PC-3 (cell line): ENCODE results near the gene ACP3. TPM values are rescaled to one million over a fixed set of nuclear protein-coding genes. Genes with fewer than 3 reads are reported as not detected.

ENCODE experiments used
- ATAC-seq: fragments of 200-7000 bp; cut with Tn5 transposase; 2 replicates; pipeline ENCODE4 v1.9.1; 2020; ENCODE audit warnings: mild to moderate bottlenecking, moderate library complexity
- BruUV-seq: library from RNA; stranded (reverse); fragments of 400-500 nt; replicated peaks from 2 replicates; lab custom pipeline; 2021; lab: Mats Ljungman, UMichigan
- CTCF ChIA-PET: fragments of 300-600 bp; sonication (Branson Sonifier 250); formaldehyde crosslinking; loops from one replicate; lab custom pipeline; 2022; ENCODE audit warnings: antibody characterized with exemption; lab: Charles Lee
- POLR2A ChIA-PET: fragments of 300-600 bp; sonication (Branson Sonifier 250); formaldehyde crosslinking; loops from one replicate; lab custom pipeline; 2022; ENCODE audit warnings: antibody characterized with exemption; ENCODE audit not compliant: unreplicated experiment; lab: Charles Lee
- DNase-seq: peaks from one replicate; pipeline ENCODE4 v3.0.0-alpha.2; 2015
- H2AFZ ChIP-seq: fragments of 300-600 bp; sonication (generic); 2 replicates; pipeline ENCODE4 v1.6.0; 2016; ENCODE audit warnings: antibody characterized with exemption, low read length
- H3F3A ChIP-seq: fragments of 300-600 bp; sonication (generic); one replicate; pipeline ENCODE4 v1.6.0; 2017; ENCODE audit warnings: antibody characterized with exemption, low read length, control low read depth, mild to moderate bottlenecking; ENCODE audit not compliant: unreplicated experiment
- H3K27ac ChIP-seq: fragments of 300-600 bp; sonication (generic); 2 replicates; pipeline ENCODE4 v1.5.1; 2016; ENCODE audit warnings: mild to moderate bottlenecking, low read length
- H3K27me3 ChIP-seq: fragments of 300-600 bp; sonication (generic); 2 replicates; pipeline ENCODE4 v1.6.1; 2016; ENCODE audit warnings: low read length, mixed read lengths
- H3K36me3 ChIP-seq: fragments of 300-600 bp; sonication (generic); 2 replicates; pipeline ENCODE4 v1.6.1; 2016; ENCODE audit warnings: low read depth, mixed run types, low read length, mixed read lengths
- H3K4me1 ChIP-seq: fragments of 300-600 bp; sonication (generic); 2 replicates; pipeline ENCODE4 v1.5.1; 2016; ENCODE audit warnings: low read length; ENCODE audit not compliant: insufficient read depth
- H3K4me2 ChIP-seq: fragments of 300-600 bp; sonication (generic); 2 replicates; pipeline ENCODE4 v1.6.0; 2016; ENCODE audit warnings: low read length
- H3K4me3 ChIP-seq: fragments of 300-600 bp; sonication (generic); 2 replicates; pipeline ENCODE4 v1.5.1; 2016; ENCODE audit warnings: mild to moderate bottlenecking, low read length, mixed read lengths
- H3K79me2 ChIP-seq: fragments of 300-600 bp; sonication (generic); 2 replicates; pipeline ENCODE4 v1.6.1; 2017; ENCODE audit warnings: low read length, mixed read lengths
- H3K9ac ChIP-seq: fragments of 300-600 bp; sonication (generic); 2 replicates; pipeline ENCODE4 v1.6.0; 2016; ENCODE audit warnings: mild to moderate bottlenecking, low read length
- H3K9me2 ChIP-seq: fragments of 300-600 bp; sonication (generic); replicated peaks from 2 replicates; pipeline ENCODE4 v1.6.1; 2016; ENCODE audit warnings: mixed run types, low read length, mixed read lengths
- H3K9me3 ChIP-seq: fragments of 300-600 bp; sonication (generic); 2 replicates; pipeline ENCODE4 v1.6.1; 2016; ENCODE audit warnings: low read length, mixed read lengths
- H4K20me1 ChIP-seq: fragments of 300-600 bp; sonication (generic); 2 replicates; pipeline ENCODE4 v1.6.1; 2016; ENCODE audit warnings: low read length, mixed read lengths
- EZH2 ChIP-seq: fragments of 300-600 bp; sonication (generic); IDR thresholded peaks from one replicate; pipeline ENCODE4 v1.6.1; 2017; ENCODE audit warnings: antibody characterized with exemption, mild to moderate bottlenecking, low read length; ENCODE audit not compliant: unreplicated experiment
- EZH2phosphoT487 ChIP-seq: fragments of 300-600 bp; sonication (generic); IDR thresholded peaks from 2 replicates; pipeline ENCODE4 v1.6.1; 2018; ENCODE audit warnings: mild to moderate bottlenecking, antibody characterized with exemption, low read length, borderline replicate concordance
- intact Hi-C: fragments of 100-400 bp; cut with micrococcal nuclease; formaldehyde crosslinking; loops from 2 replicates; pipeline ENCODE4 v1.9.0; 2023
- total RNA-seq: library from RNA; depleted of rRNA; stranded (reverse); fragments of >200 nt; gene quantifications from 2 replicates; pipeline ENCODE4 v1.2.3, GENCODE V29; 2014
- TF ChIP-seq, protein P1 (sequence below): fragments of 300-600 bp; sonication (generic); conservative IDR thresholded peaks from 2 replicates; pipeline ENCODE4 v1.5.1; 2017; ENCODE audit warnings: antibody characterized with exemption, low read depth, mild to moderate bottlenecking, low read length

The ACP3 gene
- total RNA-seq, 1 experiment from 2014 or later: 0.15 TPM

DNA sequence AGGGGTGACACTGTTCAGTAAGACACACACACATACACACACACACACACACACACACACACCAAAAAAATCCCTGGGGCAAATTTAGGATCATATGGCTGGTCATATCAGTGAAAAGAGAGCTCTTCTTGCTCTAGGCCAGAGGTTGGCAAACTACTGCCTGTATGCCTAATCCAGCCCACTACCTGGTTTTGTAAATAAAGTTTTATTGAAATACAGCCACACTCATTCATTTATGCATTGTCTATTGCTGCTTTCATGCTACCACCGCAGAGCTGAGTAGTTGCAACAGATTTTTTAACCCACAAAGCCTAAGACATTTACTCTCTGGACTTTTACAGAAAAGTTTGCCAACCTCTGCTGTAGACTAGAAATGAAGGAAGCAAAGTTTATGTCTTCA is 30.6 kb downstream of the ACP3 start:
- no peaks in the 10 kb centered on the region for H4K20me1 ChIP-seq
- CTCF ChIA-PET: interaction anchor here (1.0 kb wide), 1 partner anchor 30 kb away, joined by 3 read pairs; the partner anchor contains the start of gene ACP3
- intact Hi-C loops: loop anchor here (10.0 kb wide), 1 partner anchor 187 kb away; no protein-coding TSS in a partner anchor

DNA sequence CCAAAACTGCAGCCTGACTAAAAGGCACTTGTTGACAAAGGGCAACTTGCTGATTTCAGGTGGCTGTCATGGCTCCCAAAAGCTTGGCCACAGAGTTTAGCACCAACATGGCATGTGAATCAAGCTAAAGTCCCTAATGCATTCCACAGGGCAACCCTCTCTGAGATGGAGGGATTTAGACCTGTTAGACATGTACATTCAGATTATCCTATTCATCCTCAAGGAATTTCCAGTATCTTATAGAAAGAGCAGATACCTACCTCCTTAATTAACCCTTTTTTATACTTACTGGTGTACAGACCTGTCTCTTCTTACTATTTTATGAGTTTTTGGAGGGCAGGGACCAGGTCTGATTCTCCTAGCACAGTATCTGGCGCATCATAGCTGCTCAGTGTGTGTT is 31.3 kb downstream of the ACP3 start:
- ChIA-PET CTCF (interaction anchor here (0.5 kb wide), 1 partner anchor 88 kb away, joined by 8 read pairs; no protein-coding TSS in a partner anchor), POLR2A (no interaction called here)
- Histone ChIP-seq H3K9me3 (no peaks in the 10 kb centered on the region), H3K9ac (no peak overlapping the region), H4K20me1 (no peaks in the 10 kb centered on the region), H3K79me2 (no peaks in the 10 kb centered on the region), H3F3A (peaks cover 5% of the 10 kb centered on the region), H3K27me3 (no peaks in the 10 kb centered on the region), H2AFZ (no peak overlapping the region), H3K4me1 (peaks cover 33% of the 10 kb centered on the region), H3K9me2 (no peaks in the 10 kb centered on the region), H3K4me2 (no peak overlapping the region), H3K27ac (no peak overlapping the region), H3K36me3 (no peaks in the 10 kb centered on the region), H3K4me3 (no peak overlapping the region)
- DNase-seq: no peak
- intact Hi-C loops: loop anchor here (10.0 kb wide), 1 partner anchor 186 kb away; no protein-coding TSS in a partner anchor
- no TSS peak for BruUV-seq
- TF ChIP-seq, protein P1, sequence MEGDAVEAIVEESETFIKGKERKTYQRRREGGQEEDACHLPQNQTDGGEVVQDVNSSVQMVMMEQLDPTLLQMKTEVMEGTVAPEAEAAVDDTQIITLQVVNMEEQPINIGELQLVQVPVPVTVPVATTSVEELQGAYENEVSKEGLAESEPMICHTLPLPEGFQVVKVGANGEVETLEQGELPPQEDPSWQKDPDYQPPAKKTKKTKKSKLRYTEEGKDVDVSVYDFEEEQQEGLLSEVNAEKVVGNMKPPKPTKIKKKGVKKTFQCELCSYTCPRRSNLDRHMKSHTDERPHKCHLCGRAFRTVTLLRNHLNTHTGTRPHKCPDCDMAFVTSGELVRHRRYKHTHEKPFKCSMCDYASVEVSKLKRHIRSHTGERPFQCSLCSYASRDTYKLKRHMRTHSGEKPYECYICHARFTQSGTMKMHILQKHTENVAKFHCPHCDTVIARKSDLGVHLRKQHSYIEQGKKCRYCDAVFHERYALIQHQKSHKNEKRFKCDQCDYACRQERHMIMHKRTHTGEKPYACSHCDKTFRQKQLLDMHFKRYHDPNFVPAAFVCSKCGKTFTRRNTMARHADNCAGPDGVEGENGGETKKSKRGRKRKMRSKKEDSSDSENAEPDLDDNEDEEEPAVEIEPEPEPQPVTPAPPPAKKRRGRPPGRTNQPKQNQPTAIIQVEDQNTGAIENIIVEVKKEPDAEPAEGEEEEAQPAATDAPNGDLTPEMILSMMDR: no peak
- TF ChIP-seq EZH2phosphoT487: no peak
- TF ChIP-seq EZH2: no peak
- no peak for ATAC-seq

More for the DNA sequence above, 30.6 kb downstream of the ACP3 start:
- no peak overlapping the region for H3K9ac ChIP-seq
- TF ChIP-seq, protein P1: no peak
- TF ChIP-seq EZH2phosphoT487 (no peak), EZH2 (no peak)
- H3F3A ChIP-seq: peaks cover 5% of the 10 kb centered on the region
- H3K27me3 ChIP-seq: no peaks in the 10 kb centered on the region
- H3K27ac ChIP-seq: no peak overlapping the region
- no peak overlapping the region for H3K4me3 ChIP-seq
- POLR2A ChIA-PET: interaction anchor here (0.6 kb wide), 1 partner anchor 29 kb away, joined by 3 read pairs; no protein-coding TSS in a partner anchor
- H3K9me3 ChIP-seq: no peaks in the 10 kb centered on the region
- no peak overlapping the region for H3K4me2 ChIP-seq
- H2AFZ ChIP-seq: no peak overlapping the region
- ATAC-seq (no peak), DNase-seq (no peak)
- H3K79me2 ChIP-seq: no peaks in the 10 kb centered on the region
- peaks cover 37% of the 10 kb centered on the region for H3K4me1 ChIP-seq
- H3K36me3 ChIP-seq: no peaks in the 10 kb centered on the region
- H3K9me2 ChIP-seq: no peaks in the 10 kb centered on the region
- BruUV-seq: no TSS peak

DNA sequence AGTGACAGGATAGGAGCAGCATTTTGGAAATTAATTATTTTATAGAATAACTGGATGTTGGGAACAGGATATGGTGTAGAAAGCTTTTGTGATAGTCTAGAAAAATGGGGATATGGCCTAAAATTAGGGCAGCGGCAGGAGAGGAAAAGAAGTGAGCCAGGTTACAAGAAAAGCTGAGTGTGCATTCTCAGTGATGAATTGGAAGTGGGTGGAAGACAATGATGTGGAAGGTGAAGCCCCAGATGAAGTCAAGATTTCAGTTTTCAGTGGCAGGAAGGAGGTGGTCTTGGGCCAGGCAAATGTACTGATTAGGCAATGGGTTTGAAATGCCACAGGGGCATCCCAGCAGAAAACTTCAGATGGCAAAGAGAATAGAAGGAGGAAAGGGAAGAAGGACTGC is 33.6 kb downstream of the ACP3 start:
- intact Hi-C loops: loop anchor here (5.0 kb wide), 1 partner anchor 291 kb away; no protein-coding TSS in a partner anchor
- ChIA-PET POLR2A (no interaction called here), CTCF (no interaction called here)
- Histone ChIP-seq H3K4me1 (peaks cover 13% of the 10 kb centered on the region), H3F3A (no peaks in the 10 kb centered on the region), H3K36me3 (no peaks in the 10 kb centered on the region), H2AFZ (no peak overlapping the region), H3K79me2 (no peaks in the 10 kb centered on the region), H3K27me3 (no peaks in the 10 kb centered on the region), H3K27ac (no peak overlapping the region), H3K9ac (no peak overlapping the region), H3K9me2 (no peaks in the 10 kb centered on the region), H3K4me2 (no peak overlapping the region), H4K20me1 (no peaks in the 10 kb centered on the region), H3K4me3 (no peak overlapping the region), H3K9me3 (no peaks in the 10 kb centered on the region)
- TF ChIP-seq, protein P1: no peak
- TF ChIP-seq EZH2: no peak
- TF ChIP-seq EZH2phosphoT487: no peak
- DNase-seq (no peak), ATAC-seq (no peak)
- no TSS peak for BruUV-seq
